GM19025 (cell line): ENCODE results near the gene GNAI3.

Source experiments
- ATAC-seq: cut with Tn5 transposase; IDR thresholded peaks from one replicate; pipeline ENCODE4 v1.9.1; 2021; ENCODE audit warnings: mild to moderate bottlenecking, low read depth, moderate library complexity; ENCODE audit not compliant: unreplicated experiment

The GNAI3 gene

GRCh38 chr1:109543283-109543987 lies 5.0 kb upstream of the GNAI3 start:
- ATAC-seq = no peak

DNA sequence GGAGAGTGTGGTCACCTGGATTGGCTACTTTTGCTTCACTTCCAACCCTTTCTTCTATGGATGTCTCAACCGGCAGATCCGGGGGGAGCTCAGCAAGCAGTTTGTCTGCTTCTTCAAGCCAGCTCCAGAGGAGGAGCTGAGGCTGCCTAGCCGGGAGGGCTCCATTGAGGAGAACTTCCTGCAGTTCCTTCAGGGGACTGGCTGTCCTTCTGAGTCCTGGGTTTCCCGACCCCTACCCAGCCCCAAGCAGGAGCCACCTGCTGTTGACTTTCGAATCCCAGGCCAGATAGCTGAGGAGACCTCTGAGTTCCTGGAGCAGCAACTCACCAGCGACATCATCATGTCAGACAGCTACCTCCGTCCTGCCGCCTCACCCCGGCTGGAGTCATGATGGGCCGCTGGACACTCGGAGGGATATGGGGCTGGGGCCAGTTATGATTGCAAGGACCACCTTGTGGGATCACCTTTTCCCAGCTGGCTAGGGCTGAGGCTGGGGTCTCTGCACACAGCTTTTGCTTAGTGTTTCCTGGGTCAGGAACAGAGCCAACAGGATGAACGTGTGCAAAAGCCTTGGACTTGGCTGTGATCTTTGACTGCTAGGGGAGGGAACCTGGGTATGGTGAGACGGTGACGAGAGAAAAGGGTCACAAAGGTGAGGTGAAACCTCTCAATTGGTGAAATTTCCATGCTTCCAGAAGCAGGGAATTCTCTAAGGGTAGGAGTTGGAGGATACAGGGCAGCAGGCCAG lies 4.3 kb upstream of the GNAI3 start:
- no peak for ATAC-seq

- ATAC-seq = no peak
Observed at GRCh38 chr1:109546311-109547109, 1.9 kb upstream of the GNAI3 start.

DNA sequence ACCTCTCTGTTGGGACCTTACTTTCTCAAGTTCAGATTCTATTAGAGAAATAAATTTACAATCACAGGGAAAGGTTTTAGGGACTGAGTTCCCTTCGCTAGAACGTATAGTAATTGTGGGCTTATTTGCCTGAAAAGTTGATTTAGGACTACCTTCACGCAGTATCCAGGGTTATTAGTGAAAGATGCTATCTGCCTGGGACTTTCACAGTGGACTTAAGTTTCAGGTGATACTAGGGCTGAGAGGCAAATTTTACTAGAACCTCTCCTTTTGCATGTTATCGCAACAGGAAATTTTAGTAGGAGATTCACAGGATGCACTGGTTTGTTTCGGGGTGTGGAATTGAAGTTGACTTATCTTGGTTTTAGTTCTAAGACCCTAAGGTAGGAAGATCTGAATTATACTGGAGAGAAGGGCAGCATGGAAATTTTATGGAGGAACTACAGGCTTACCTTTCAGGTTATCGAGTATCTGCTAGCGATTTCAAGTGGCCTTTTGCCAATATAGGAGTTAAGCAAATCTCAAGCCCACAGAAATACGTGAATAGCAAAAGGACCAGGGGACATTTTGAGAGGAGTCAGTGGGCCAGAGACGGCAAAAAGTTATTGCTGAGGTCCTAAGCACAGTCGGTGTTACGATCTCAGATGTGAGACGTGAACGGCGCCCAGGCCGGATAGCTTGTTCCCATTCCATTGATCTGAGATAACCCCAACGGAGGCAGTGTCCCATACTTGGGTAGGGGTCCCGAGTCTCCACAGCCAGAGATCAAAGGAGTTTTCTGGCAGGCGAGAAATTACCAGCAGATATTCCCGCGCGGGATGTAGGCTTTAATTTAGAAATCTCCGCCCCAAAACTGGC lies 723 bp upstream of the GNAI3 start:
- no peak for ATAC-seq

DNA sequence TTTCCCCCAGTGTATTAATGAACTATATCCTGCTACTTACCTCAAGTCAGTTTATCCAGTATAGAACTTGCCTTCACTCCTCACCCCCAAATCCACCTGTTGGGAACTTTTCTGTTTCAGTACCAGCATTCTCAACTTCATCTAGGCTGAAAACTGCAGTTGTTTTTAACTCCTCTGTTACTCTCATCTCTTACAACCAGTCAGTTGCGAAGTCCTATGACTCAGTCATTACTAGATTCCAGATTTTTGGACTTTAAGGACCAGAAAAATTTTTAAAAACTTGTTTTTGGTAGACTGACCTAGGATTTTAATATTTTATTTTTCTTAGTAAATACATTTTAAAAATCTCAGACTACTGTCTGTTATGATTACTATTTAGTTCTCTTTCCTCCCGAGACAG lies 8.1 kb downstream of the GNAI3 start:
- no peak for ATAC-seq

DNA sequence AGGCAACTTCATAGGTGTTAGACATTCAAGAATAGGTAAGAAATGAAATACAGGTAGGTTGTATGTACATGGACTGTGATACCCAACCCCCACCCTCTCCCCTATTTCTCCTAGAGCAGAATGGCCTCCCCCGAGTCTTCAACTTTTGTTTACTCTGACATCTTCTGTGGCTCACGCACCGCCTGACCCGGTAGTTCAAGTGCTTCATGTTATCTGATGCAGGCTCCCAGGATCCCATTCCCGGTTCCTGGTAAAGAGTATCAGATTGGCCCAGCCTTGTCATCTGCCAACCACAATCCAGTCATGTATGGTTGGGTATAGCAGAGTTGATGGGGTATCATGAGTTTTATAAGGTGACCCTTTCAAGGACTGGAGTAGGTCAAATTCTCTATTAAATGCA lies 9.1 kb downstream of the GNAI3 start:
- no peak for ATAC-seq

- ATAC-seq = no peak
Observed at GRCh38 chr1:109559995-109560394, 11.6 kb downstream of the GNAI3 start.

GRCh38 chr1:109564194-109564878 lies 15.9 kb downstream of the GNAI3 start:
- no peak for ATAC-seq

- ATAC-seq = no peak
Observed at GRCh38 chr1:109565241-109565640, 16.8 kb downstream of the GNAI3 start.

DNA sequence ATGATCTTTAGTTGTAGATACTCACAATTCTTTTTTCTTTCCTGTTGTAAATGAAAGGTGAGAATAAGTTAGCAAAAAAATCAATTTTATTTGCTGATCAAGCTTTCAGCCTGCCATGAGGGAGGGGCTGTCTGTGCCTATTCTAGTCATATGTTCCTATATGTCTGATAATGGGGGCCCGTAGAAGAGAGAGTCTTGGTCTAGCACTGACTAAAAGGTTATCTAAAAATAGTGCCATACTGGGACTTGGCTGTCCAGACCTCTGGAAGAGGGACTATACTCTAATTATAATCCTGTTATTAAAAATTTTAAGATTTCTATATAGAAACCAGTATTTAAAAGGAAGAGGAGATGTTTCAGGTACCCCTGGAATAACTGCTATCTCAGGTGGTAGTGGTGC lies 18.6 kb downstream of the GNAI3 start:
- no peak for ATAC-seq

DNA sequence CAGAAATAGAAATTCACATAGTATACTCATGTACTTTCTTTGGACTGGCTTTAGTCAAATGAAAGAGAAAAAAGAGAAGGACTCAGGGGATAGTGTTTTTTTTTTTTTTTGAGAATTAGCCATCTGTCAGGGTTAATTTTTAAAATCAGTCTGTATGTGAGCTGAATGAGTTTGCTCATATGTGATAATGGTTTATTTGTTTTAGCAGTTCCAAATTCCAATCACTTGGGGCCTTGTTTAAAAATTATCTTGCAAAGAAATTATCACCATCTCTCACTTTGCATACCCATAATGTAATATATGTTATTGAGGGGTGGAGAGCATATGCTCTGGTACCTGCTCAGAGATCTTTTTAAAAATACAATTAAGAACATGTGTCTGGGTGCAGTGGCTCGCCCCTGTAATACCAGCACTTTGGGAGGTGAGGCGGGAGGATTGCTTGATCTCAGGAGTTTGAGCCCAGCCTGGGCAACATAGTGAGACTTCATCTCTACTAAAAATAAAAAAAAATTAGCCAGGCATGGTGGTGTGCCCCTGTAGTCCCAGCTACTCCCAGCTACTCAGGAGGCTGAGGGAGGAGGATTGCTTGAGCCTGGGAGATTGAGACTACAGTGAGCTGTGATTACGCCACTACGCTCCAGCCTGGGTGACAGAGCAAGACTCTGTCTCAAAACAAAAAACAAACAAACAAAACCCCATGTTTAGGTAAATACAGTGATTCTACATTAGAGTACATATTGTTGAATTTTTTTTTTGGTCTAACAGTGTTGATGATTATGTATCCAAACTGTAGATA lies 19.7 kb downstream of the GNAI3 start:
- ATAC-seq = no peak

GRCh38 chr1:109569323-109569722 lies 20.9 kb downstream of the GNAI3 start:
- no peak for ATAC-seq

- ATAC-seq = no peak
Observed at GRCh38 chr1:109570414-109570813, 22.0 kb downstream of the GNAI3 start.

GRCh38 chr1:109573785-109574184 lies 25.4 kb downstream of the GNAI3 start:
- ATAC-seq = no peak

DNA sequence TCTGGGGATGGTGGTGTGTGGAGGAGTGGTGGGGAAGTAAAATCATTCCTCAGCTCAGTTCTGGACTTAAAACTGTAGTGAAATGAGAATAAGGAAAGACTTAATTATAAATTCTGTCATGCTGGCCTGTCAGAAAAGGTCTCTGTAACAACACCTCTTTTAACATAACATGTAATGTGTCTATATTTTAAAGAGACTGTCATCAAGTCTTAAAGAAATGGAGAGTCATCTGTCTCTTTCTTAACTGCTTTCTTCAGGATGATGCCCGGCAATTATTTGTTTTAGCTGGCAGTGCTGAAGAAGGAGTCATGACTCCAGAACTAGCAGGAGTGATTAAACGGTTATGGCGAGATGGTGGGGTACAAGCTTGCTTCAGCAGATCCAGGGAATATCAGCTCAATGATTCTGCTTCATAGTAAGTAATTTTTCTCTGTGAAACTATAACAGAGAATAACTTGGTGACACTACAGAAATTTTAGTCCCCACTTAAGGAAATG lies 30.6 kb downstream of the GNAI3 start:
- no peak for ATAC-seq

GRCh38 chr1:109579491-109579890 lies 31.1 kb downstream of the GNAI3 start:
- ATAC-seq = no peak

GRCh38 chr1:109582021-109582420 lies 33.6 kb downstream of the GNAI3 start:
- ATAC-seq = no peak

- no peak for ATAC-seq
Observed at GRCh38 chr1:109584766-109585165, 36.4 kb downstream of the GNAI3 start.

- ATAC-seq = no peak
Observed at GRCh38 chr1:109586055-109586454, 37.6 kb downstream of the GNAI3 start.
